ENCODE measurements around the gene NECAB3.
"Not testable (repeated sequence)": the region's sequence is repeated elsewhere in the genome, so short reads cannot be mapped to it uniquely, and the experiment has no call there.

The NECAB3 gene

DNA sequence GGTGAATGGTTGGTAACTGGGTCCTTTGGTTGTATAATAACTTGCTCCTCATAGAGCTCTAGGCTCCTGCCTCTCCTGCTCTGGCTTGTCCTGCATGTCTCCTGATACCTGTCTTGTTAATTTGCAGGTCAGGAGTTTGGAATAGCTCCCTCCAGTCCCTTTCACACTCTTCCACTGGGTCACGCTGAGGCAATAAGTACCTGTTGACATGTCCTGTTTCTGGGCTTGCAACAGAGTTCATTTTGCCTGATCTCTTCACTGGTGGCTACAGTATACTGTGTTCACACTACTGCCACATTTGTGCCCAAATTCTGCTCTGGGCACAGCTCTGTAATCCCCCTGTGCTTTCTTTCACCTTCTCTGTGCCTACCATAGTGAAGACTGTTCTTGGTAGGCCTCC is 37.5 kb downstream of the NECAB3 start:
- no peak for DNase-seq
- intact Hi-C loops (cut with DNase I): no loop called here

DNA sequence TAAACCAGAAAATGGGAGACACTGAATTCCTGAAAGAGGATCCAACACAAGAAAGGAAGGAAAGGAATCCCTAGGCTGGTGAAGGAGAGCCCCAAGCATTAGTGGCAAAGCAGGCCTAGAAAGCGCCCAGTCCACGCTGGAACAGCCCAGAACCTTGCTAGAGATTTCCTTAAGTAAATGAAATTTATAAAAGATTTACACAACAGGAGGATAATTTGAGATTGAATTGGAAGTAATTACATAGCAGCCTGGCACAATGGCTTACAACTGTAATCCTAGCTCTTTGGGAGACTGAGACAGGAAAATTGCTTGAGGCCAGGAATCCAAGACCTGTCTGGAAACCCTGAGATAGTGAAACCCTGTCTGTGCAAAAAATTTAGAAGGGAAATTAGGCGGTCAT is 38.9 kb downstream of the NECAB3 start:
- intact Hi-C loops (cut with DNase I): no loop called here

DNA sequence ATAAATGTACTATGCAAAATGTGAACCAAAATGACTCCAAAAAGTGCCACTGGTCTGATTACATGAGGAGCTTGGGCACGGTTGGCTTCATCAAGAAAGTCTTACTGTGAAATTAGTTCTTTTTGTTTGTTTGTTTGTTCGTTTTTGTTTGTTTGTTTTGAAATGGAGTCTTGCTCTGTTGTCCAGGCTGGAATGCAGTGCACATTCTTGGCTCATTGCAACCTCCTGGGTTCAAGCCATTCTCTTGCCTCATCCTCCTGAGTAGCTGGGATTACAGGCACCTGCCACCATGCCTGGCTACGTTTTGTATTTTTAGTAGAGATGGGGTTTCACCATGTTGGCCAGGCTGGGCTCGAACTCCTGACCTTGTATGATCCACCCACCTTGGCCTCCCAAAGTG is 42.3 kb downstream of the NECAB3 start:
- intact Hi-C loops (cut with DNase I); DNase-seq: not testable (repeated sequence)

More for the DNA sequence above, 38.9 kb downstream of the NECAB3 start:
- no peak for DNase-seq

DNA sequence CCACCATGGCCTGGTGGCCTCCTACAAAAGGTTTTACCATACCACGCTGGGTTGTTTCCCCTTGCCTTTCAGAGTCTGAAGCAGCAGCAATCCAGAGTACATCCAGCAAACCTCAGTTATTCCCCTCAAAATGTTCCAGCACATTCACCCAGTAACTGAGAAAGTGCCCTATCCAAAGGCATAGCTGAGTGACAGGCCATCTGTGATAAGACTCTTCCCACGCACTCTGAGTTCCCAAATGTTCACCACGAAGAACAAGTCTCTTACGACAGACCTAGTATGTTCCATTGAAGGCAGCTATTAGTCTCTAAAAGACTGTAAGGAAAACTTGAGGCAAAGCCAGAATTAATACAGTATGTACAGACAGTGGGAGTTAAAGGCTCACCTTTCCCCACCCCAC is 43.7 kb downstream of the NECAB3 start:
- intact Hi-C loops (cut with DNase I): no loop called here
- no peak for DNase-seq

DNA sequence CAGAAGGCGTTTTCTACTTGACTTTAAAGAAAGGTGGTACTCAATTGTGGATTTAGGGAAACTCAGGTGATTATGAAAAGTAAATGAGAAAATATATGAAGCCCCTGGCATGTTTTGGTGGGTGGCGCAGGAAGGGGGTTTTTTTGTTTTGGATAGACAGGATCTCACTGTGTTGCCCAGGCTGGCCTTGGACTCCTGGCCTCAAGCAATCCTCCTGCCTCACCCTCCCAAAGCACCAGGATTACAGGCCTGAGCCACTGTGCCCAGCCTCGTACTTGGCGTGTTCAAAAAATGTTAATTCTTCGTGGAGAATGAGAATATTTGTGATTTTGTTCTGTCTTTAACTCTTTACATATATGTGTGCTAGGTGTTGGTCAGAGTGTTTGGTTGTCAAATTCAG is 44.2 kb downstream of the NECAB3 start:
- intact Hi-C loops (cut with DNase I): no loop called here
- DNase-seq: no peak

DNA sequence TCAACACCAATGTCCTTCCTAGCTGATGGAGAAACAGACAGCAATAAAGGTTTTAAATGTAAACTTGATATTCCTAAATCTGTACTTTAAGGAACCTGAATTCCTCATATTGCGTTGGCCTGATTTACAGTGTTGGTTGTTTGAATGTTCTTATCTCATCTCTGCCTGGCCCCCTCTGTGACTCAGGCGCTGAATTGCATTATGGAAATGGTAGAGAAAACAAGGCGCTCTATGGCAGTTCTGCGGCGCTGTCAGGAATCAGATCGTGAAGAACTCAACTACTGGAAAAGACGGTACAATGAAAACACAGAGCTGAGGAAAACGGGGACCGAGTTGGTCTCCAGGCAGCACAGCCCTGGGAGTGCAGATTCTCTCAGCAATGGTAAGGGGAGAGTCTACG is 44.7 kb downstream of the NECAB3 start:
- intact Hi-C loops (cut with DNase I): no loop called here
- DNase-seq: no peak

DNA sequence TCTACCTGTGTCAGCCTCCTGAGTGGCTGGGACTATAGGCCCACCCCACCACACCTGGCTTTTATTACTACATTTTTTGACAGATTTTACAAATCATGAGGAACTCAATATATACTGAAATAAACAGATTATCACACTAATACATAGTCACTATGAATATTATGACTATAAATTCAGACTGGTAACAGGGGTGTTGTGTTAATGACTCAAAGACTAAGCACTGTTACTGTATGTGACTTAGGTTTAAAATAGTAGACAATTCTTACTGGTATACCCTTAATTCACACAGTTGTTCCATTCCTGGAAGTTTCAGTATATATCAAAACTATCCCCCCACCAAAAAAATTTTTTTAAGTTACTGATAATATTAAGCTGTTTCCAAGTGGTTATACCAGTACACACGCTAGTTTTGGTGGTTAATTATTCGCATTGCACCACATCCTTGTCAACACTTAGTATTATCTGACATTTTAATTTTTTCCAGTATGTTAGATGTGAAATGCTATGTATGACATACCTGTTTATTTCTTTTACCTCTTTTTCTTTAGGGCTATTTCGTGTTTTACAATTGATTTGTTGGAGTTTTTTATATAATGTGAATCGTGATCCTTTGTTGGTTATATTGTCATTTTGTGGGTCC is 46.5 kb downstream of the NECAB3 start:
- DNase-seq: no peak
- intact Hi-C loops (cut with DNase I): no loop called here

DNA sequence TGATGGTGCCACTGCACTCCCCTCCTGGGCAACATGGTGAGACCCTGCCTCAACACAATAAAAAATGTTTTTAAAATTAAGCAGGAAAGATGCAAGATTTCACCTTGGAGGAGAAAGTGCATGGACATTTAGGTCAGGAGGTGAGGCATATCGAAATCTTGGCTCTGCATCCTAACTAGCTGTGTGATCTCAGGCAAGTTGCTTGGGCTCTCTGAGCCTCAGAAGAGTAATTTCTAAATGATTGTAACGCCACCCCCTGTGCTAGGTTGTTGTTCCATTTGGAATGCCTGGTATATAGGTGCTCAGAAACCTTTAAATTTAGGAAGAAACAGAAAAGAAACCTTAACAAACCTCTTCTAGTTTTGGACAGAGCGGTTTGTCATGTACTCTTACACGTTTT is 48.0 kb downstream of the NECAB3 start:
- DNase-seq: no peak
- intact Hi-C loops (cut with DNase I): no loop called here

DNA sequence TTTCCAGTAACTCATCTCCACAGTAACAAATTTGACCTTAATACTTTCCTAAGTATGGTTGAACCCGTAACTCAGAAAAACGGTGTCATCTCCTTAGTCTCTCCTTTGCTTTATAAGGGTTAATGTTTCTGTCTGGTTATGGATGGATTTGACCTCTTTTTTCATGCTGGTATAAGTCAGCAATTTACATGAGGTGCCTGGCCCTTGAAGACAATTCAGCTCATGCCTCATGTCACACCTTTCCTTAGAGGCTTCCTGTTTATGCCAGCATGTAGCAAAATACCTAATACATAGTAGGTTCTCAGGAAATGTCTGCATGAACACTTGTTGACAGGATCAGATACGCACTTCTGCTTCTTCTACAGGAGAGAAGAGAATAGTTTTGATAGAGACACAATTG is 49.8 kb downstream of the NECAB3 start:
- intact Hi-C loops (cut with DNase I): no loop called here

DNA sequence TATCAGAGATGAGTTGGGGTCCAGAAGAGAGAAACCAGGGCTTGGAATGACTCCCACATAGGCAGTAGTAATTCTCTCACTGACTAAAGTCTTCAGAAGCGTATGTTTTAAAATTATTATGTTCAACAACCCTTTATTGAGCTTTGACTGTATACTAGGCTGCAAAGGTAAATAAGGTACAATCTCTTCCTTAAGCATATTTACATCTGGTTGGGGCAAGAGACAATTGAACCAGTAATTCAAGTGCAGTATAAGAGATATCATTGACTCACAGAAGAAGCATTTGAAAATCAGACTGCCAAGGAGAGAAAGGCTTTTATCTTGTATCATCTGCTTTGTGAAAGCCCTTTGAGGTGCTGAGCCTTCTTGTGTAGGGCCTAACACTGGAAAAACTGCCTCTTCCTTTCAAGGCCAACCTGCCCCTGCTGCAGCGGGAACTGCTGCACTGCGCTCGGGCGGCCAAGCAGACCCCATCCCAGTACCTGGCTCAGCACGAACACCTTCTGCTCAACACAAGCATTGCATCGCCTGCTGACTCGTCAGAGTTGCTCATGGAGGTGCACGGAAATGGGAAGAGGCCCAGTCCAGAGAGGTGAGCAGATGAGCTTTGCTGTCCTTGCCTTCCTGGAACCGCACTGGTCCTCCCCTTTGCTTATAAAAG is 51.4 kb downstream of the NECAB3 start:
- DNase-seq: no peak
- intact Hi-C loops (cut with DNase I): no loop called here

More for the DNA sequence above, 49.8 kb downstream of the NECAB3 start:
- no peak for DNase-seq

DNA sequence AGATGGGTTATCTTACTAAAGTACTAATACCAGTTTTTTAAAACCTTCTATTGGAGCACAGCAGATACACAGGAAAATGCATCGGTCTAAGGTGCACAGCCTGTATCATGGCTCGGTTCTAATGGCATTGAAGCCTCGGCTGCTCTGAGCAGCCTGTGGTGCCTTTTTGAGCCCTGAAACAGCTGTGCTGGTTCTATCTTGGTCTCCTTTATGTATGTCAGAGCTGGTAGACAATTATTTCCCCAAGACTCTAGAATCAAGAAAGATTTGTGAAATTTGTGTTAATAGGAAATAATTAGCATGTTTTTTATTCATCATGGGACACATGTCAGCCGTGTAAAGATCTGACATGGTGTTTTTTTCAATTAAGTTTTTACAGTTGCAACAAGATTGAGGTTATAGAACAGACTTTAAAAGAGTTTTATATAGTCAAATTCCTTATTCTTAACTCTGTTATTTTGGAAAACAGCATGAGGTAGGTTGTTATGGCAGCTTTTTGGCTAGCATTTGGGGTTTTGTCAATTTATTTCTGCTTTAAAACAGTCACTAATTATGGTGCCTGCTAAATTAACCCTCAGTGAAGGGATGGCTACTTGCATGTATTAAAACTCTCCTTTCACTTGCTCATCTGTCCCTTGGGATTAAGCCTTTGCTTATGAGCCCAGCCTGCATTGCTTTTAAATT is 52.4 kb downstream of the NECAB3 start:
- intact Hi-C loops (cut with DNase I): no loop called here

DNA sequence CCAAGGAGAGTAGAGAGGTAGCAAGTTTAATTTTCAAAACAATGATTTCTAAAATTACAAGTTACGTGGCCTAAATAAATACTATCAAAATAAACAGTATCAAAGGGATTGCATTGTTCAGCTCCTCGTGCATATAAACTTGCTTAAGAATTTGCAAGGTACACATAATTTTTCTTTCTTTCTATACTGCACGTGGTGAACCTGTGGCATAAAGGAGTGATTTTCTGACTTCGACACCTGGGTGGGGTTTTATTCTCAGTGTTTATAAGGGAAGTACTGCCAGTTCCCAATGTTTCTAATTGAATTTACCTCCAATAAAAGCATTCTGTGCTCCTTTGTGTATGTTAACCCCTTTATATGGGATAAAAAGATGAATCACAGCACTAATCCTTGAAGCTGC is 62.2 kb downstream of the NECAB3 start:
- intact Hi-C loops (cut with DNase I): no loop called here
- no peak for DNase-seq

More for the DNA sequence above, 52.4 kb downstream of the NECAB3 start:
- no peak for DNase-seq

DNA sequence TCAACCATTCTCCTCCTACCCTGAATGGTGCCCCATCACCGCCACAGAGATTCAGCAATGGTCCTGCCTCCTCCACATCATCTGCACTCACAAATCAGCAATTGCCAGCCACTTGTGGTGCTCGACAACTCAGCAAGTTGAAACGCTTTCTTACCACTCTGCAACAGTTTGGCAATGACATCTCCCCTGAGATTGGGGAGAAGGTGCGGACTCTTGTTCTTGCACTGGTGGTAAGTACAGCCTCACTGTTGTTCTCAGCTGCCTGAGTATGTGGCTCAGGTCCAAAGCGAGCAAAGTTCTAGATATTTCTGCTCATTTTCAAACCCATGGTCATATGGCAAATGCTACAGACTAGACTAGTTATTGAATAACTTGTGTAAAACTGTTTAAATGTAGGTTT is 63.1 kb downstream of the NECAB3 start:
- DNase-seq: no peak
- intact Hi-C loops (cut with DNase I): no loop called here

DNA sequence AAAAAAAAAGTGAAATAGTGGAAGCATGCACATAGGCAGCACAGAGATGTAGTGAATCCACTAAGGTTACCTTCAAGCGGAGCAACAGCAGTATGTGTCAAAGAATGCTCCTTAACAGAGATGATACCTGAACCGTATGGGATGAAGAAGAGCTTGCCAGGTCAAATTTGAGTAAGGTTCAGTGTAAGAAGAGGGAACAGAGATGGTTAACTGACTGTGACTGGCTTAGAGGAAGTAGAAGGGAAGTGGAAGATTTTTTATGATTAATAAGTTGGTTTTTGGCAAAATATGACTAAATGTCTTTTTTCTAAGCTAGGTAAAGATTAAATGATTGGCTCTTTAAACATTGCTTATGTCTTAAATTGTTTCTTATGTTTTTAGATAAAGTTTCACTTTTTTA is 64.7 kb downstream of the NECAB3 start:
- intact Hi-C loops (cut with DNase I): no loop called here
- no peak for DNase-seq
